NCI-H2196 treated with DMSO at 0.1 percent for 48 hours (cell line): ENCODE data around the gene ZNF208.
"Not testable (repeated sequence)": the region's sequence is repeated elsewhere in the genome, so short reads cannot be mapped to it uniquely, and the experiment has no call there.

Experiments used
- DNase-seq: peaks from one replicate; lab custom pipeline; 2025; ENCODE audit not compliant: unreplicated experiment; lab: John Stamatoyannopoulos, UW

The ZNF208 gene

DNA sequence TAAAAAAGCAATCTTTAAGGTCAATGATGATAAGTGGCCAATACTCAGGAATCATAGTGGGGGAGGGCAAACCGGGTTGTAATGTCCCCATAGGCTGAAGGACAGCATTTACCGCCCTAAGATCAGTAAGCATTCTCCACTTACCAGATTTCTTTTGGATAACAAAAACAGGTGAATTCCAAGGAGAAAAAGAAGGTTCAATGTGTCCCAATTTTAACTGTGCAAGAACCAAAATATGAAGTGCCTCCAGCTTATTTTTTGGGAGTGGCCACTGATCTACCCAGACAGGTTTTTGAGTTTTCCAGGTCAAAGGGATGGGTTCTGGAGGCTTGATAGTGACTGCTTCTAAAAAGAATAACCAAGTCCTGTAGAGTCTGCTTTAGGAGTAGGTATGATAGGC is 125.2 kb downstream of the ZNF208 start:
- DNase-seq: not testable (repeated sequence)

DNA sequence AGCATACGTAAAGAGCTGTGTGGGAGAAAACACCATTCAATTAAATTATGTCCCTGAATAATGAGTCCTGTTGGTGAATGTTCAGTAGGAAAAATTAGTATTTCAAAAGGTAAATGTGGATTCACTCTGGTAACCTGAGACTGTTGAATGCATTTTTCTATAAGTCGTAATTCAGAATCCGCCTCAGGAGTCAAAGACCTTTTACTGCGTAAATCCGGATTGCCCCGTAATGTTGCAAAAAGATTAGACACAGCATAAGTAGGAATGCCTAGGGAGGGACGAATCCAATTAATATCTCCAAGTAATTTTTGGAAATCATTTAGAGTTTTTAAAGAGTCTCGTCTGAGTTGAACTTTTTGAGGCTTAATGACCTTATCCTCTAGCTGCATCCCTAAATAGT is 126.0 kb downstream of the ZNF208 start:
- not testable (repeated sequence) for DNase-seq

DNA sequence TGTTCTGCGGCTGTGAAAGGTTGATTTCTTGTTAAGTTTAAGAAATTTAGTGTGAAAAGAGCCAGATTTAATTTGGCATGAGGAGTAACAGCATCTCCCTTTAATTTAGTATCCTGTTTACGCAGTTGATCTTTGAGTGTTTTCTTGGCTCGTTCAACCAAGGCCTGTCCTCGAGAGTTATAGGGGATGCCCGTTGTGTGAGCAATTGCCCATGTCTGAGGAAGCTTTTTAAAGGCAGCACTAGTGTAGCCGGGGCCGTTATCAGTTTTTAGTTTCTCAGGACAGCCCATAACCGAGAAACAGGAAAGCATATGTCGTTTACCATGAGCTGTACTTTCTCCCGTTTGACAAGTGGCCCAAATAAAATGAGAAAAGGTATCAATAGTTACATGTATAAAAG is 127.2 kb downstream of the ZNF208 start:
- no peak for DNase-seq
